Heart left ventricle (tissue), 16 donors: ENCODE data around the gene DENND2C. TPM values are rescaled to one million over a fixed set of nuclear protein-coding genes. Genes with fewer than 3 reads are reported as not detected.
A peak's percentile ranks its signal among the peaks of the same experiment; 100 is the strongest.
"Not testable (repeated sequence)": the region's sequence is repeated elsewhere in the genome, so short reads cannot be mapped to it uniquely, and the experiment has no call there.

Experiments
- ATAC-seq, 4 donors: fragments of 200-7000 bp; cut with Tn5 transposase; one replicate each; pipeline ENCODE4 v1.9.1; 2020 to 2022; ENCODE audit warnings: moderate library complexity in 4 of 4, mild to moderate bottlenecking in 3 of 4, moderate number of reproducible peaks in 1 of 4
- DNase-seq, 5 donors: peaks; one replicate each; pipeline ENCODE4 v3.0.0-alpha.2; 2020
- H3K27ac ChIP-seq, 12 donors: fragments of 200-600 bp; sonication (generic) in 4 of 12; one replicate each; pipeline versions ENCODE4 v1.5.0 to v1.8.0; 2016 to 2022; ENCODE audit warnings: mild to moderate bottlenecking in 2 of 12
- H3K27me3 ChIP-seq, 9 donors: fragments of 200-600 bp; sonication (generic) in 2 of 9; one replicate each; pipeline versions ENCODE4 v1.5.1 to v1.8.0; 2016 to 2022; ENCODE audit warnings: mild to moderate bottlenecking in 3 of 9
- H3K36me3 ChIP-seq, 9 donors: fragments of 200-600 bp; sonication (generic) in 2 of 9; one replicate each; pipeline versions ENCODE4 v1.5.0 to v1.8.0; 2018 to 2022; ENCODE audit warnings: mild to moderate bottlenecking in 2 of 9
- H3K4me1 ChIP-seq, 12 donors: fragments of 200-600 bp; sonication (generic) in 4 of 12; one replicate each; pipeline versions ENCODE4 v1.5.0 to v1.8.0; 2016 to 2022; ENCODE audit warnings: mild to moderate bottlenecking in 3 of 12
- H3K4me3 ChIP-seq, 12 donors: fragments of 200-600 bp; sonication (generic) in 4 of 12; one replicate each; pipeline versions ENCODE4 v1.5.0 to v1.8.0; 2017 to 2022; ENCODE audit warnings: mild to moderate bottlenecking in 9 of 12, moderate library complexity in 4 of 12
- H3K9me3 ChIP-seq, 12 donors: fragments of 200-600 bp; sonication (generic) in 4 of 12; one replicate each; pipeline versions ENCODE4 v1.5.0 to v1.8.0; 2016 to 2022; ENCODE audit warnings: mild to moderate bottlenecking in 1 of 12
- POLR2A ChIP-seq, 2 donors: fragments of 450-650 bp; IDR thresholded peaks; one replicate each; pipeline ENCODE4 v1.6.1; 2017; ENCODE audit warnings: antibody characterized with exemption in 2 of 2, mild to moderate bottlenecking in 2 of 2, moderate library complexity in 2 of 2
- WGBS, 4 donors: extraction: QIAGEN DNeasy Blood & Tissue Kit in 2 of 4; methylation state at CpG; one replicate each; pipeline versions ENCODE4 v1.1.5 to v1.1.7; 2013 to 2018; 5-methylcytosine and 5-hydroxymethylcytosine counted together
- intact Hi-C, 10 donors: fragments of 100-400 bp; cut with DNase I; formaldehyde crosslinking; loops; one replicate each; pipeline versions ENCODE4 v1.11.1 to v1.14.2; 2022
- polyA plus RNA-seq, 2 donors: library from polyadenylated mRNA; stranded (reverse); fragments of 200-250 nt; gene quantifications; one replicate each; pipeline ENCODE4 v1.2.3, GENCODE V29; 2013
- total RNA-seq, 9 donors: library from RNA; depleted of rRNA in 2 of 9; stranded (reverse); fragments of >200 nt in 2 of 9; fragmentation: NEBNext Ultra II Directional in 3 of 9; extraction: Animal tissue kit (Norgen Biotek cat#: 25700) in 3 of 9; gene quantifications; one replicate each; pipeline versions ENCODE4 v1.1.0 to v1.2.4, GENCODE V29; 2016 to 2023
- TF ChIP-seq, protein P1 (sequence below), 12 donors: fragments of 200-600 bp; sonication (generic) in 4 of 12; IDR thresholded peaks; one replicate each; pipeline versions ENCODE4 v1.5.0 to v1.8.0; 2018 to 2022; ENCODE audit warnings: antibody characterized with exemption in 12 of 12, mild to moderate bottlenecking in 5 of 12
- donor health status: ischemic (EF 13 %, LVEDD 7.1; RV severe dilation, severe dysfunction).
- donor health status: healthy with polysubstance abuse.
- donor health status: DM: no; HTN: yes; CAD: no.
- donor health status: DM: no; HTN: no; CAD: no.
- donor health status: ischemic (EF 25% LVEDD 6.9; RV normal size, moderate dysfunction).
- donor health status: ischemic (EF 25% LVEDD 5.7; RV mildly dilated, moderate dysfunction).
- donor health status: healthy.
- donor health status: DM: yes; HTN: yes; CAD: no.
- donor health status: ischemic (EF 35%, LVEDD 5.7; RV mildly dilated, moderate dysfunction).
- donor health status: nonischemic (EF 11% LVEDD 7.7; RV severe dilation, severe dysfunction).
- donor health status: DM: yes; HTN: yes; CAD: no.
- donor health status: PGD.
- donor health status: ischemic (EF 29% LVEDD 5.4; RV normal size, mild dysfunction).
- donor health status: nonischemic (EF 23%, LVEDD 6.1; RV moderate dilation, normal function).

The DENND2C gene
- total and polyA plus RNA-seq, 11 donors, result 1.6 to 4.1 (median 3.1) TPM

DNA sequence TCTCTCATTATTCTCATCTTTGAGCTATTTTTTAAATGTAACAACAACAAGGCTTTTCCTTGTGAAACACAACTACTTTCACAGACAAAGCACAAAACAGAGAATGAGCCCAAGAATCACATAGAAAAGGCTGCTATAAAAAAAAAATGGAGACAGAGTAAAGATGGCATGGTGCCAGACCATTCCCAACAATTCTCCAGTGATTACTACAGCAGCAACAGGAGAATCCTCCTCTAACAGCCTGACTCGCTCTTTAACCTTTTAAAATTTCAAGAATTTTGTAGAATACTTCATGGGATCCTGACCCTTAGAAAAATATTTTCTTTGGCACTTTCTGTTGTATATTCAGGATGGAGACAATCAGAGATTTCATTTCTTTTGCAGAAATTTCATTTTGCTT is 84.6 kb downstream of the DENND2C start:
- Histone ChIP-seq H3K4me3 (no peak overlapping the region), H3K27ac (no peak overlapping the region), H3K27me3 (no peaks in the 10 kb centered on the region), H3K4me1 (peaks cover 0 to 30% (median 14%) of the 10 kb centered on the region in 12 donors), H3K36me3 (peaks cover 0 to 8% (median 0%) of the 10 kb centered on the region in 9 donors), H3K9me3 (no peaks in the 10 kb centered on the region)
- 73 to 87% (median 74%) methylated on average over 1 of the region's 1 CpG for WGBS, 4 donors
- TF ChIP-seq POLR2A (IDR thresholded peaks at IDR 0.05), result no peak
- TF ChIP-seq, protein P1, sequence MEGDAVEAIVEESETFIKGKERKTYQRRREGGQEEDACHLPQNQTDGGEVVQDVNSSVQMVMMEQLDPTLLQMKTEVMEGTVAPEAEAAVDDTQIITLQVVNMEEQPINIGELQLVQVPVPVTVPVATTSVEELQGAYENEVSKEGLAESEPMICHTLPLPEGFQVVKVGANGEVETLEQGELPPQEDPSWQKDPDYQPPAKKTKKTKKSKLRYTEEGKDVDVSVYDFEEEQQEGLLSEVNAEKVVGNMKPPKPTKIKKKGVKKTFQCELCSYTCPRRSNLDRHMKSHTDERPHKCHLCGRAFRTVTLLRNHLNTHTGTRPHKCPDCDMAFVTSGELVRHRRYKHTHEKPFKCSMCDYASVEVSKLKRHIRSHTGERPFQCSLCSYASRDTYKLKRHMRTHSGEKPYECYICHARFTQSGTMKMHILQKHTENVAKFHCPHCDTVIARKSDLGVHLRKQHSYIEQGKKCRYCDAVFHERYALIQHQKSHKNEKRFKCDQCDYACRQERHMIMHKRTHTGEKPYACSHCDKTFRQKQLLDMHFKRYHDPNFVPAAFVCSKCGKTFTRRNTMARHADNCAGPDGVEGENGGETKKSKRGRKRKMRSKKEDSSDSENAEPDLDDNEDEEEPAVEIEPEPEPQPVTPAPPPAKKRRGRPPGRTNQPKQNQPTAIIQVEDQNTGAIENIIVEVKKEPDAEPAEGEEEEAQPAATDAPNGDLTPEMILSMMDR (IDR thresholded peaks at IDR 0.05), result no peak
- DNase-seq, result no peak
- intact Hi-C loops, result loop anchor here in 5 of 10 donors (5.0 to 10.0 kb wide), 5 partner anchors 73 to 240 kb away; partner anchors contain the start of genes CSDE1 (in 3 of the 5), NRAS (in 2 of the 5), DENND2C (in 1 of the 5) and TRIM33 (in 1 of the 5)
- no peak for ATAC-seq

DNA sequence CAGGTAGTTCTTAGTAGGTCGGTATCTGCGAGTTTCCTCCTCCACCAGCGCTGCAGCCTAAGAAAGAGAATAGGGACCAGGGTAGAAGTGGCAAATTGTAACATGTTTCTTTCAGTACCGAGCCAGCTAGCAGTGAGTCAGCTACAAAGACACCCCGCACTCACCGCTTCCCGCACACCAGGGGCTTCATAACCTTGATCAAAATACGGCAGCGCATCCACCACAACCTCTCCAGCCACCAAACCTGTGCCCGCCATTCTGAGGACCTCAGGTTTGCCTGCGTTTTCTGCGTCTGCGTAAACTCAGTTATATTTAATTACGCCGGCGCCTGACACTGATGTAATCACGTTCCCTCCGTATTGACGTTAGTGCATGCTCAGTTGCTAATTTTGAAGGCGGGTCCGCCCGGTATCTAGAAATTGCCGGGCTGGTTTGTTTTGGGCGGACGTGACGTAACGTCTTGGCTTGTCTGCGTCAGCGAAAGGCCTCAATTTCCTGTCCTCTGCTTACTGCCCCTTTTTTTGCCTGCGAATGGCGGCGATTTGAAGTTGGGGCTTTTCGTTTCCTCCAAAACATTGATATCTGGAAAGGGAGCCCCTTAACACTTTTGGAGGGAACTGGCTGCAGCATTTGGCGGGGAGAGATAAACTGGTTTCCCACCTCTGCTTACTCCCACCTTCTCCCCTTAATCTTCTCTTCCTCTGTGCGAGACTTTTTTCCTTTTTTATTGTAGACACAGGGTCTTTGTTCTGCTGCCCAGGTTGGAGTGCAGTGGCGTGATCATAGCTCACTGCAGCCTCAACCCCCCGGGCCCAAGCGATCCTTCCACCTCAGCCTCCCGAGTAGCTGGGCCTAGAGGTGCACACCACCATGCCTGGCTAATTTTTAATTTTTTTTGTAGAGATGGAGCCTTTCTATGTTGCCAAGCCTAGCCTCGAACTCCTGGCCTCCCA is 88.2 kb downstream of the DENND2C start, which contains the start of gene BCAS2:
Gene BCAS2, minus strand, starts transcription at position 281 of the 953 bp plus-strand sequence. Its CDS starts 24 bp downstream, at position 257.
- ATAC-seq (peak; percentile 98 to 99 (median 99)), DNase-seq (peak; percentile 95 to 98 (median 97))
- Histone ChIP-seq H3K27ac (peak within 1 kb of the TSS; percentile 68 to 95 (median 88)), H3K27me3 (no peaks in the 10 kb centered on the region), H3K4me1 (peaks cover 0 to 37% (median 22%) of the 10 kb centered on the region in 12 donors), H3K36me3 (peaks cover 0 to 42% (median 33%) of the 10 kb centered on the region in 9 donors), H3K9me3 (no peaks in the 10 kb centered on the region), H3K4me3 (peak within 1 kb of the TSS; percentile 41 to 89 (median 68))
- 5 to 9% (median 7%) methylated on average over 34 to 40 of the region's 40 CpGs for WGBS, 4 donors
- TF ChIP-seq POLR2A (IDR thresholded peaks at IDR 0.05), result peak in 1 of 2 donors; percentile 88
- TF ChIP-seq, protein P1 (IDR thresholded peaks at IDR 0.05), result no peak
- intact Hi-C loops, result loop anchor here in 6 of 10 donors (1.0 to 10.0 kb wide), 13 partner anchors 69 to 237 kb away; partner anchors contain the start of genes NRAS (in 5 of the 6), CSDE1 (in 4 of the 6), DENND2C (in 3 of the 6) and TRIM33 (in 2 of the 6)

DNA sequence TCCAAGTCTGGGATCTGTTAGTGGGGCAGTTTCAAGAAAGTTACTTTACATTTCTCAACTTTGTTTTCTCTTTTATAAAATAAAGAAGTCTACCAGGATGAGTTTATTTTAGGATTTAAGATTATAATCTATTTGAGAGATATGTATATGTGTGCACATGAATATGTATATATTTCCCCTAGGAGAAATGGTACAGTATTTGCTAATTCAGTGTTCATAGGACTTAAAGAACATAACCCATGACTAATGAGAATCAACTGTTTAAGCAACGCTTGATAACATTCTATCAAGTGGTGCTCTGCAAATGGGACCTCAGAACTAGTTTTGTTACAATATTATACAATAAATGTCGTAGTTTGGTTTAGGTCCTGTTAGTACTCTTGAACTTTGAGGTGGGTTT is 95.5 kb downstream of the DENND2C start:
- Histone ChIP-seq H3K9me3 (no peaks in the 10 kb centered on the region), H3K36me3 (peaks cover 0 to 100% (median 99%) of the 10 kb centered on the region in 9 donors), H3K4me3 (no peak overlapping the region), H3K27me3 (no peaks in the 10 kb centered on the region), H3K4me1 (peaks cover 0 to 13% (median 2%) of the 10 kb centered on the region in 12 donors), H3K27ac (no peak overlapping the region)
- 87 to 99% (median 96%) methylated on average over 2 of the region's 2 CpGs for WGBS, 4 donors
- DNase-seq (no peak), ATAC-seq (no peak)
- intact Hi-C loops, result loop anchor here in 3 of 10 donors (10.0 kb wide), 2 partner anchors 100 to 150 kb away; partner anchors contain the start of gene DENND2C (in 1 of the 3)
- TF ChIP-seq, protein P1 (IDR thresholded peaks at IDR 0.05), result no peak
- no peak for TF ChIP-seq POLR2A (IDR thresholded peaks at IDR 0.05)

DNA sequence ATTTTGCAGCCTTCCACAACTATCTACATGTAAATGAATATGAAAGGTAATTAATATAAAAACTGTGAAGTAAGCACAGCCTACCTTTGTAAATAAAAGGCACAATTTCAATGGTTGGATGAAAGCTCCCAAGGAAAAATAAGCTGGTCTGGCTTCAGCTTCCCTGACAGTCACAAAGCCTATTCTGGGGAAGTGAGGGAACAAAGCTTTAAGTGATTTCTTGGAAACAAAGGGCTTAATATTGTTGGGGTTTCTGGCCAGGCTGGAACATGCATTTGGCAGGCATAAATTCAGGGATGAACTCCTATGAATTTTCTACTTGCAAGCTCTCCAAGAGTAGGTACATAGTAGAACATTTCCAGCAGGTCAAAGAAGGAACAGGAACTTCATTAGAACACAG is 105.7 kb downstream of the DENND2C start:
- intact Hi-C loops, result loop anchor here in 3 of 10 donors (5.0 to 10.0 kb wide), 4 partner anchors 159 to 589 kb away; partner anchors contain the start of gene OLFML3 (in 1 of the 3)
- DNase-seq, result no peak
- no peak overlapping the region for H3K4me3 ChIP-seq
- H3K27me3 ChIP-seq, result no peaks in the 10 kb centered on the region
- no peak for ATAC-seq
- H3K36me3 ChIP-seq, result peaks cover 2 to 50% (median 46%) of the 10 kb centered on the region in 9 donors
- no peak overlapping the region for H3K27ac ChIP-seq
- TF ChIP-seq POLR2A (IDR thresholded peaks at IDR 0.05), result no peak
- TF ChIP-seq, protein P1 (IDR thresholded peaks at IDR 0.05), result no peak
- H3K9me3 ChIP-seq, result no peaks in the 10 kb centered on the region
- no peaks in the 10 kb centered on the region for H3K4me1 ChIP-seq

DNA sequence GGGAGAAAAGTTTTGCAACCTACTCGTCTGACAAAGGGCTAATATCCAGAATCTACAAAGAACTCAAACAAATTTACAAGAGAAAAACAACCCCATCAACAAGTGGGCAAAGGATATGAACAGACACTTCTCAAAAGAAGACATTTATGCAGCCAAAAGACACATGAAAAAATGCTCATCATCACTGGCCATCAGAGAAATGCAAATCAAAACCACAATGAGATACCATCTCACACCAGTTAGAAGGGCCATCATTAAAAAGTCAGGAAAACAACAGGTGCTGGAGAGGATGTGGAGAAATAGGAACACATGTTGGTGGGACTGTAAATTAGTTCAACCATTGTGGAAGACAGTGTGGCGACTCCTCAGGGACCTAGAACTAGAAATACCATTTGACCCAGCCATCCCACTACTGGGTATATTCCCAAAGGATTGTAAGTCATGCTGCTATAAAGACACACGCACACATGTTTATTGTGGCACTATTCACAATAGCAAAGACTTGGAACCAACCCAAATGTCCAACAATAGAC is 106.8 kb downstream of the DENND2C start:
- DNase-seq, ATAC-seq, H3K4me1 ChIP-seq, H3K9me3 ChIP-seq, H3K4me3 ChIP-seq, H3K27me3 ChIP-seq, H3K27ac ChIP-seq: not testable (repeated sequence)
- peaks cover 2 to 40% (median 35%) of the 10 kb centered on the region in 9 donors for H3K36me3 ChIP-seq
- intact Hi-C loops, result loop anchor here in 3 of 10 donors (5.0 to 10.0 kb wide), 4 partner anchors 158 to 588 kb away; partner anchors contain the start of gene OLFML3 (in 1 of the 3)
- 82 to 91% (median 86%) methylated on average over 3 of the region's 3 CpGs for WGBS, 4 donors
